Panc1 (cell line): ENCODE measurements around the gene TMEM141.

Source experiments
- CTCF ChIP-seq: fragments of 450-650 bp; IDR thresholded peaks from 2 replicates; pipeline ENCODE4 v1.5.1; 2017; ENCODE audit warnings: mild to moderate bottlenecking
- POLR2AphosphoS5 ChIP-seq: IDR thresholded peaks from 2 replicates; pipeline ENCODE4 v1.6.1; 2012; ENCODE audit warnings: mild to moderate bottlenecking, low read depth, low read length, moderate library complexity
- SIN3A ChIP-seq: IDR thresholded peaks from 2 replicates; pipeline ENCODE4 v1.6.1; 2012; ENCODE audit warnings: low read depth, mild to moderate bottlenecking, low read length, moderate library complexity, borderline replicate concordance; ENCODE audit not compliant: insufficient read depth

GRCh38 chr9:136814725-136815421 lies 23.7 kb downstream of the TMEM141 start:
- no peak for TF ChIP-seq CTCF
- TF ChIP-seq POLR2AphosphoS5: no peak
- TF ChIP-seq SIN3A: no peak
